HepG2 (cell line): ENCODE results near the gene PARP3.

ENCODE experiments used
- POLR2AphosphoS5 ChIP-seq: IDR thresholded peaks from 2 replicates; pipeline ENCODE4 v1.6.1; 2012; ENCODE audit warnings: low read depth, low read length
- SAP130 ChIP-seq: IDR thresholded peaks from 2 replicates; pipeline ENCODE4 v1.6.1; 2016; ENCODE audit warnings: low read depth
- TAF1 ChIP-seq: sonication (generic); formaldehyde crosslinking; IDR thresholded peaks from 2 replicates; pipeline ENCODE4 v1.4.0; 2020; ENCODE audit warnings: missing genetic modification reagents
- TCF7L2 ChIP-seq: IDR thresholded peaks from 2 replicates; pipeline ENCODE4 v1.6.1; 2011; ENCODE audit warnings: mild to moderate bottlenecking, low read depth, low read length, moderate library complexity
- ZBTB8A ChIP-seq: sonication (generic); formaldehyde crosslinking; IDR thresholded peaks from 2 replicates; pipeline ENCODE4 v1.4.0; 2020; ENCODE audit warnings: mild to moderate bottlenecking, low read depth, missing genetic modification reagents, borderline replicate concordance
- ZKSCAN1 ChIP-seq: fragments of 150-350 bp; IDR thresholded peaks from 2 replicates; pipeline ENCODE4 v1.6.1; 2014; ENCODE audit warnings: low read length
- TF ChIP-seq, protein P1 (sequence below): IDR thresholded peaks from 2 replicates; pipeline ENCODE4 v1.6.1; 2012; ENCODE audit warnings: inconsistent platforms

GRCh38 chr3:51985063-51985462 lies 42.9 kb downstream of the PARP3 start:
- TF ChIP-seq ZKSCAN1: no peak
- no peak for TF ChIP-seq POLR2AphosphoS5
- TF ChIP-seq TAF1 (CRISPR knock-in tag): no peak
- TF ChIP-seq SAP130: no peak
- no peak for TF ChIP-seq ZBTB8A (CRISPR knock-in tag)
- TF ChIP-seq, protein P1, sequence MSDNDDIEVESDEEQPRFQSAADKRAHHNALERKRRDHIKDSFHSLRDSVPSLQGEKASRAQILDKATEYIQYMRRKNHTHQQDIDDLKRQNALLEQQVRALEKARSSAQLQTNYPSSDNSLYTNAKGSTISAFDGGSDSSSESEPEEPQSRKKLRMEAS: no peak
- no peak for TF ChIP-seq TCF7L2
